ENCODE results near the gene PELO.
A peak's percentile ranks its signal among the peaks of the same experiment; 100 is the strongest.

Gene PELO

DNA sequence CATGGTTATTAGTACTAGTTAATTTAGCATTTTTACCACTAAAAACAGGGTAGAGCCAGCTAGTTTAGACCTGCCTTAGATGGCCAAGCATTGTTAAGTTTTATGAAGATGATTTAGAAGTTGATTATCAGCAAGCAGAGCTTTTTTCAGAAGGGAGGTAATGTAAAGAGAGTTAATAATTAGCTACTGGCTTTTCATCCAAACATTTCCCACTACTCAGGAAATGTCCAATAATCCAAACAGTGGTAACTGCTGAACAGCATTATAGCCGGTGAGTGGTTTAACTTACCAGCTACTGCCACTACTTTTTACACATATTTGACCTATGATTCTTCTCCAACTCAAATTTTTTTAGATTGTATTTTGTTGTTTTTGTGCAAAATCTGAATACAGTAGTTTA is 1.7 kb downstream of the PELO start:
- H3K4me3 ChIP-seq (replicated peaks; ENCODE audit: low read depth, low read length) = no peak overlapping the region
- no peak for DNase-seq (ENCODE audit: extremely low read depth, low read depth)

DNA sequence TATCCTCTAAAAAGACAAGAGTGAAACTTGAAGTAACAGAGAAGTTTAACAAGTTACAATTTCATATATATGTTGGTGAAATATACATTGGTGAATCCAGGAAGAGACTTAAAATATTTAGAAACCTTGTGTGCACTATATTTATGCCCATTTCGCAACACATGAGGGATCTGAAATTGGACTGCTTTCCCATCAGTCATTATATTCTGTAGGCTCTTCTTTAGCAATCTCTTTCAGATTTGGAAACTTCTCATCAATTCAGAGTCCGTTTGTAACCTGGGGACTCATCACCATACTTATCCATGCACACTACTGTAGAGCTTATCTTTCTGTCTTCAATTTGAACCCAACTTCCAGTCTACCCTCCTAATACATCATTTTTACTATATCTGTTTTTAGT is 2.1 kb downstream of the PELO start:
- DNase-seq (ENCODE audit: extremely low read depth, low read depth) = no peak
- no peak overlapping the region for H3K4me3 ChIP-seq (replicated peaks; ENCODE audit: low read depth, low read length)
- TF ChIP-seq, protein P1, sequence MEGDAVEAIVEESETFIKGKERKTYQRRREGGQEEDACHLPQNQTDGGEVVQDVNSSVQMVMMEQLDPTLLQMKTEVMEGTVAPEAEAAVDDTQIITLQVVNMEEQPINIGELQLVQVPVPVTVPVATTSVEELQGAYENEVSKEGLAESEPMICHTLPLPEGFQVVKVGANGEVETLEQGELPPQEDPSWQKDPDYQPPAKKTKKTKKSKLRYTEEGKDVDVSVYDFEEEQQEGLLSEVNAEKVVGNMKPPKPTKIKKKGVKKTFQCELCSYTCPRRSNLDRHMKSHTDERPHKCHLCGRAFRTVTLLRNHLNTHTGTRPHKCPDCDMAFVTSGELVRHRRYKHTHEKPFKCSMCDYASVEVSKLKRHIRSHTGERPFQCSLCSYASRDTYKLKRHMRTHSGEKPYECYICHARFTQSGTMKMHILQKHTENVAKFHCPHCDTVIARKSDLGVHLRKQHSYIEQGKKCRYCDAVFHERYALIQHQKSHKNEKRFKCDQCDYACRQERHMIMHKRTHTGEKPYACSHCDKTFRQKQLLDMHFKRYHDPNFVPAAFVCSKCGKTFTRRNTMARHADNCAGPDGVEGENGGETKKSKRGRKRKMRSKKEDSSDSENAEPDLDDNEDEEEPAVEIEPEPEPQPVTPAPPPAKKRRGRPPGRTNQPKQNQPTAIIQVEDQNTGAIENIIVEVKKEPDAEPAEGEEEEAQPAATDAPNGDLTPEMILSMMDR (IDR thresholded peaks at IDR 0.05; ENCODE audit: low read depth, low read length, missing control alignments) = no peak

More for the DNA sequence above, 1.7 kb downstream of the PELO start:
- TF ChIP-seq, protein P1 (IDR thresholded peaks at IDR 0.05; ENCODE audit: low read depth, low read length, missing control alignments) = no peak

DNA sequence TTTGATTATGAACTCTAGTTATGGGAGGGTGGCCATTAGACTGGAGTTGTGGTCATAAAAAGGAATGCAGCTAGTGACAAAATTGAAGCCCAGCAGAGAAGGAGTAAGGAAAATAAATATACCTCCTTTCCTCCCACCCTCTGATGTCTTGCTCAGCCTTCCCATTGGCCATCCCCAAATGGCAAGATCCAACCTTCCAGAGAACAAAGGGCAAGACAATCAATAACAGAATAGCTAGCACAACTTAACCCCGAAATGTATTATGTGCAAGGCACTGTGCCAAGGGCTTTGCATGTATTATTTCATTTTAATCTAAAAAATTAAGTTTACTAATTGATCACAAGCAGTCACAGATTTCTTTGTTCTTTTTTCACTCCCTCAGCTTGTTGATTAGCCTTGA is 3.6 kb downstream of the PELO start:
- TF ChIP-seq, protein P1 (IDR thresholded peaks at IDR 0.05; ENCODE audit: low read depth, low read length, missing control alignments) = no peak
- no peak for DNase-seq (ENCODE audit: extremely low read depth, low read depth)
- H3K4me3 ChIP-seq (replicated peaks; ENCODE audit: low read depth, low read length) = no peak overlapping the region

DNA sequence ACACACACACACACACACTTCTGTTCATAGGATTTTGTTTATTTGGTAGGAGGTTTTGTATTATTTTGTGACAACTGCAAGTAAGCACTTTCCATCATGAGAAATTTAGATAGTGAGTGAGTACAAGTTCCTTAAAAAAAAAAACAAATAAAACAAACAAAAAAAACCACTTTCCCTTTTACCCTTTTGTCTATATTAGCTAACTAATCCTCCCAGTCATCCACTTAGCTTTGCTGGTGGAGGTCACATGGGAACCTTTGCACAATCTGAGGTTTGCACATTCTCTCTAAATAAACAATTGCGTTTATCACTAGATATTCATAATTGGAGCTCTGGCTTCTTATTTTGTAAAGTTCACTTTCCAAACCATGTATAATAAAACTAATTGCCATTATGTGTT is 6.8 kb downstream of the PELO start:
- DNase-seq (ENCODE audit: extremely low read depth, low read depth) = no peak
- no peak overlapping the region for H3K4me3 ChIP-seq (replicated peaks; ENCODE audit: low read depth, low read length)
- TF ChIP-seq, protein P1 (IDR thresholded peaks at IDR 0.05; ENCODE audit: low read depth, low read length, missing control alignments) = no peak

DNA sequence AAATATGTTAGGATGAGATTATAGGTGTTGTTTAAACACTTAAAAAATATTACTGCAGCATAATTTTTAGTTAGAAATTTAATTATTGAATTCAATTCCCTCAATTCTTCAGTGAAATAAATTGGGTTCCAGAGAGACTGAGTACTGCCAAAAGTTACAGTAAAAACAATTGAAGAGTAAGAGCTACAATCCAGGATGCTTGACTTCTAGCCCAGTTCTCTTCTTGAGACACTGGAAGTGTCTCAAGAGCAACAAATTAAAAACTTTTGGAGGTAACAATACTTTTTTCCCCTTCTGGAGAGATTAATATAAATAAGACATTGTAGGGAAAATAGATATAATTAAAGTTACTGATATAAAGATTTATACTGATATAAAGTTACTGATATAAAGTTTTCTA is 8.3 kb downstream of the PELO start:
- TF ChIP-seq, protein P1 (IDR thresholded peaks at IDR 0.05; ENCODE audit: low read depth, low read length, missing control alignments) = no peak
- DNase-seq (ENCODE audit: extremely low read depth, low read depth) = no peak
- H3K4me3 ChIP-seq (replicated peaks; ENCODE audit: low read depth, low read length) = no peak overlapping the region

DNA sequence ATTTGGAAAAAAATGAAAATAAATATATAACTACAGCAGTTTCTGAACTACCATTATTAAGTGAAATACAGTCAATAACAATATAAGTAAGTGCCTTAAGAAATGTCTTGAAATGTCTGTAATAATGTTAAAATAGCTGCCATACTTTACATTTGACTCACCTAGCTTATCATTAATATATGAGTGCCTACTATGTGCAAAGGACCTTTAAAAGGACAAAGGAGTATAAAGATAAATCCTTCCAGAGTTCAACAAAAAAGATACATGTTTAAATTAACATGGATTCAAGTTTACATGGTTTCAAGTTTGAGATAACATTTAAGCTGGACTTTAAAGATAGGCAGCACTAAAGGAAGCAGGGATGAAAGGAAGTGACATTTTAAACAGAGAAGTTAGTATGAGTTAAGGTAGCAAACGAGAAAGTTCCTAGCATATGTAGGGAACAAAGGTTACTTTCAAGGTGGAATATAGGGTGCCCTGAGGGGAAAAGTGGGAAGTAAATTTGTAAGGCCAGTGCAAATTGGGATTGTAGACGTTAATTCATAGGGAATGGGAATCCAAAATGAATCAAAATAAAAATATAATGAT is 8.9 kb downstream of the PELO start:
- TF ChIP-seq, protein P1 (IDR thresholded peaks at IDR 0.05; ENCODE audit: low read depth, low read length, missing control alignments) = no peak
- DNase-seq (ENCODE audit: extremely low read depth, low read depth) = no peak
- H3K4me3 ChIP-seq (replicated peaks; ENCODE audit: low read depth, low read length) = no peak overlapping the region

DNA sequence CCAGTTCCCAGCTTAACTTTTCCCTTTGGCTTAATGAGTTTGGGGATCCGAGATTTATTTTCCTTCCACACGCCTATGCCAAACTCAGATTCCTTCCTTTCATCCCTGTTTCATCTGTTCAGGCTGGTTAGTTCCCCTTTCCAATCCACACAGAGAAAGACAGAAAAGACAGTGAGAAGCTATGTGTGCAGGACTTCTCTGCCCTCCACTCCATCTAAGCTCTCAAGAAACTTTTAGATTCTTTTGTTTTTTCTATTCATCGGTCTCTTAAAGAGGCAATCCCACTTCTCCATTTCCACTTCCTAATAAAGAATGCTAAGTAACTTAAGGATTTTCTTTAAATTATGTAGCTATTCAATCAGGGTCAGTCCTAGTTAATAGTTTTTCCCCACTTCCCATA is 11.2 kb downstream of the PELO start:
- H3K4me3 ChIP-seq (replicated peaks; ENCODE audit: low read depth, low read length) = peak overlapping the region; percentile 84
- DNase-seq (ENCODE audit: extremely low read depth, low read depth) = no peak
- TF ChIP-seq, protein P1 (IDR thresholded peaks at IDR 0.05; ENCODE audit: low read depth, low read length, missing control alignments) = no peak

Measured in HFF-Myc (cell line).